Measurements from ENCODE around the gene TMEM272. TPM values are rescaled to one million over a fixed set of nuclear protein-coding genes. Genes with fewer than 3 reads are reported as not detected.

TMEM272 gene
- total RNA-seq, 2 donors from 2014 or later: not detected

DNA sequence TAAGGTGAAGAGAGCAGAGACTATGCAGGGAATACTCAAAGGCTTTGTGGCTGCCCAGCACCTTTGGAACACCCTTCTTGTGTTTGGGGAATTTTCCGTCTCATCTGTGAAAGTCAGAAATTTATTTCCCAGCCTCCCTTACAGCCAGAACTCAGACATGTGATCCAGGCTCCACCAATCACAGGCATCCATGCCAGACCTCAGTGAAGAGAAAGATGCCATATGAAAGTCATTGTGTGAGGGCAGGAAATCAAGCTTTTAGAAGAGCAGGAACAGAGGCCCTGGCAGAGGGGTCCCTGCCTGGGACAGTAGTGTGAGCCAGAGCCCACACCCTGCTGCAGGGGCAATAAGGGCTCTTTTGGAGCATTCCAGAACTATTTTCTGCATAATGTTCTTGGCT lies 28.9 kb upstream of the TMEM272 start:
- H3K27me3 ChIP-seq: no peaks in the 10 kb centered on the region
- intact Hi-C loops (cut with DNase I): no loop called here
- ATAC-seq: no peak
- H3K27ac ChIP-seq: no peak overlapping the region
- TF ChIP-seq, protein P1, sequence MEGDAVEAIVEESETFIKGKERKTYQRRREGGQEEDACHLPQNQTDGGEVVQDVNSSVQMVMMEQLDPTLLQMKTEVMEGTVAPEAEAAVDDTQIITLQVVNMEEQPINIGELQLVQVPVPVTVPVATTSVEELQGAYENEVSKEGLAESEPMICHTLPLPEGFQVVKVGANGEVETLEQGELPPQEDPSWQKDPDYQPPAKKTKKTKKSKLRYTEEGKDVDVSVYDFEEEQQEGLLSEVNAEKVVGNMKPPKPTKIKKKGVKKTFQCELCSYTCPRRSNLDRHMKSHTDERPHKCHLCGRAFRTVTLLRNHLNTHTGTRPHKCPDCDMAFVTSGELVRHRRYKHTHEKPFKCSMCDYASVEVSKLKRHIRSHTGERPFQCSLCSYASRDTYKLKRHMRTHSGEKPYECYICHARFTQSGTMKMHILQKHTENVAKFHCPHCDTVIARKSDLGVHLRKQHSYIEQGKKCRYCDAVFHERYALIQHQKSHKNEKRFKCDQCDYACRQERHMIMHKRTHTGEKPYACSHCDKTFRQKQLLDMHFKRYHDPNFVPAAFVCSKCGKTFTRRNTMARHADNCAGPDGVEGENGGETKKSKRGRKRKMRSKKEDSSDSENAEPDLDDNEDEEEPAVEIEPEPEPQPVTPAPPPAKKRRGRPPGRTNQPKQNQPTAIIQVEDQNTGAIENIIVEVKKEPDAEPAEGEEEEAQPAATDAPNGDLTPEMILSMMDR (IDR thresholded peaks at IDR 0.05): no peak
- TF ChIP-seq POLR2A (IDR thresholded peaks at IDR 0.05): no peak
- no peaks in the 10 kb centered on the region for H3K36me3 ChIP-seq (replicated peaks in 1 of 2; ENCODE audit: insufficient read depth in 1 of 2, low read depth in 2 of 2)
- no peaks in the 10 kb centered on the region for H3K9me3 ChIP-seq
- H3K4me3 ChIP-seq: no peak overlapping the region
- no peaks in the 10 kb centered on the region for H3K4me1 ChIP-seq
- no peak for DNase-seq
- WGBS, 2 donors: 88 to 100% methylated on average over 1 of the region's 1 CpG

DNA sequence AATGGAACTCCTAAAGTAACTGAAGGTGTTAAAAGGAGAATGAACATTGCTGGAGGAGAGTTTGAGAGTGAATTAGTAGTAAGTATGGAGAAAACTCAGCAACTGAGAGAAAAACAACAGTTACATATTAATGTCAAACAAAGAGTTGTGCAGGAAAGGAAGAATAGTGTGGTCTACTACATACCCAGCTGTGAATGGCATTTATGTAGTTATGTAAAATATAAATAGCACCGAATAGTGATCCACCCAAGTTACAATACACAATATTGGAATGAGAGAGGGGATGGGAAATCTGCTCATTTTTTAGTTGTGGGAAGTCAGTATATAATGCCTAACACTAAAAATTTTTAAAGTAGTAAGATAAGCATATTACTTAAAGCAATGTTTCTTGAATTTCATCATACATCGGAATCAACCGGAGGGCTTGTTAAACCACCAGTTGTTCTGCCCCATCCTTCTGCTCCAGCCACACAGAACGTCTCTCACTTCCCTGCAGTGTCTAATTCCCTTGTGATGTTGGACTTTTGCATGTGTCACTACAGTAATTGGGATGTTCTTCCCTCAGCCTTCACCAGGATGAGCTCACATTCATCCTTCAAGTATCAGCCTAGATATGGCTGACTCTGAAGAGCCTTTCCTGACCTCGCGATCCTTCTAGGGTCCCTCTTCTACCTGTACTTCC lies 28.3 kb upstream of the TMEM272 start:
- intact Hi-C loops (cut with DNase I): no loop called here
- TF ChIP-seq, protein P1 (IDR thresholded peaks at IDR 0.05): no peak
- no peak for TF ChIP-seq POLR2A (IDR thresholded peaks at IDR 0.05)
- Histone ChIP-seq H3K4me3 (no peak overlapping the region), H3K27me3 (no peaks in the 10 kb centered on the region), H3K27ac (no peak overlapping the region), H3K36me3 (replicated peaks in 1 of 2; ENCODE audit: insufficient read depth in 1 of 2, low read depth in 2 of 2) (no peaks in the 10 kb centered on the region), H3K4me1 (no peaks in the 10 kb centered on the region), H3K9me3 (no peaks in the 10 kb centered on the region)
- ATAC-seq (no peak), DNase-seq (no peak)
- WGBS, 2 donors: 87 to 92% methylated on average over 6 of the region's 6 CpGs

DNA sequence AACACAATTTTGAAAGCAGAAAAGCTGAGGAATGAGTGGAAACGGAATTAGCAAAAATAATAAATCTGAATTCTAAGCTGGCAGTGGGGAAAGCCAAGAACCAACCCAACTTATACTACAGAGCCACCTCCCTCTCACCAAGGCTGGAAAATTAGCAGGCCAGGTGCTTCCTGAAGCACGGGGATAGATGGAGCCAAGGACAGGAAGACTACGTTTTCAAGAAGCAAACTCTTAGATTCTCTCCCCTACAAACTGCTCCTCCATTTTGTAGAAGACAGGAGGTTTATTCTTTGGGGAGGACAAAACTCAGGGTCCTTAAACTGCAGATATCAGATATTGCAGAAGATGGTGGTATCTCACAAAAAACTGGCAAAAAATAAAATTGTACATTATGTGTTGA lies 25.6 kb upstream of the TMEM272 start:
- TF ChIP-seq POLR2A (IDR thresholded peaks at IDR 0.05): no peak
- TF ChIP-seq, protein P1 (IDR thresholded peaks at IDR 0.05): no peak
- WGBS, 2 donors: 68 to 83% methylated on average over 3 of the region's 3 CpGs
- DNase-seq: no peak

DNA sequence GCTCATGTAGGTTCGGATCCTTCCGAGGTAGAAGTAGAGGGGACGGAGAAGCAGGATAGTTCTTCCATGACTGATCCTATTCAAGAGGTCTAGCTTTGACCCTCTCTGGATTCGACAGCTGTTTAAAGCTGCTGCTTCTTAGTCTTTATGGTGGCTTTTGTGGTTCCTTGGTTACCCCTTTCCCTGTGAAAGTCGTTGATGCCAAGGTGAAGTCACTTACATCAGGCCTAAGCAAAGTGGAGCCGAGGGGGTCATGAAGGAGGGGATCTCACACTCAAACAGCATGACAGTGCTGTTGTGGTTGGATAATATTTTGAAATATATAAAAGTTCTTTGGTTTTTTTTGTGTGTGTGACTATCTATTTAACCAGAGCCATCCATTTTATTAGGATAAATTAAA lies 24.9 kb upstream of the TMEM272 start:
- TF ChIP-seq POLR2A (IDR thresholded peaks at IDR 0.05): no peak
- TF ChIP-seq, protein P1 (IDR thresholded peaks at IDR 0.05): no peak
- Histone ChIP-seq H3K4me3 (no peak overlapping the region), H3K9me3 (no peaks in the 10 kb centered on the region), H3K27ac (no peak overlapping the region), H3K4me1 (no peaks in the 10 kb centered on the region), H3K27me3 (no peaks in the 10 kb centered on the region), H3K36me3 (replicated peaks in 1 of 2; ENCODE audit: insufficient read depth in 1 of 2, low read depth in 2 of 2) (no peaks in the 10 kb centered on the region)
- DNase-seq: no peak
- intact Hi-C loops (cut with DNase I): no loop called here
- ATAC-seq: no peak
- 79 to 88% methylated on average over 6 of the region's 6 CpGs for WGBS, 2 donors

More for the DNA sequence above, 25.6 kb upstream of the TMEM272 start:
- intact Hi-C loops (cut with DNase I): no loop called here
- H3K36me3 ChIP-seq (replicated peaks in 1 of 2; ENCODE audit: insufficient read depth in 1 of 2, low read depth in 2 of 2): no peaks in the 10 kb centered on the region
- no peak for ATAC-seq
- no peak overlapping the region for H3K4me3 ChIP-seq
- no peaks in the 10 kb centered on the region for H3K9me3 ChIP-seq
- no peak overlapping the region for H3K27ac ChIP-seq
- H3K4me1 ChIP-seq: no peaks in the 10 kb centered on the region
- H3K27me3 ChIP-seq: no peaks in the 10 kb centered on the region

DNA sequence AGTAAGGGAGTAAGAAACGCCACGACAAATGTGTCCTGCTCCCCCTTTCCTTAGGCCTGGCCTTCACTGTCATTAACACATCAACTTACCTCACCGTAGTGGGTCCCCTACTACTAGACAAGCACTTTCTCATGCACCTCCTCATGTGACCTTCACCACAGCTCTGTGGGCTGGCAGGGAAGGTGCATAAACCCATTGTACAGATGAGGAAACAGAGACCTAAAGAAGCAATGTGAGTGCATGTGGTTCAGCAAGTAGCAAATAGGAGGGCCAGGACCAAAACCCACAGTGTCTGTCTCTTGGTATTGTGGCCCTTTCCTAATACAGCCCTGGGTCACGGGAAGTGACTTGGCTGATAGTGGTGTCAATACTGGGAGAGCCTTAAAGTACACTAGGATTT lies 22.1 kb upstream of the TMEM272 start:
- no peaks in the 10 kb centered on the region for H3K4me1 ChIP-seq

More for the DNA sequence above, 22.1 kb upstream of the TMEM272 start:
- H3K36me3 ChIP-seq (replicated peaks in 1 of 2; ENCODE audit: insufficient read depth in 1 of 2, low read depth in 2 of 2): no peaks in the 10 kb centered on the region
- no peaks in the 10 kb centered on the region for H3K9me3 ChIP-seq
- H3K27ac ChIP-seq: no peak overlapping the region
- H3K4me3 ChIP-seq: no peak overlapping the region
- no peaks in the 10 kb centered on the region for H3K27me3 ChIP-seq
- 86 to 88% methylated on average over 4 of the region's 4 CpGs for WGBS, 2 donors
- DNase-seq (no peak), ATAC-seq (no peak)
- TF ChIP-seq POLR2A (IDR thresholded peaks at IDR 0.05): no peak
- TF ChIP-seq, protein P1 (IDR thresholded peaks at IDR 0.05): no peak
- intact Hi-C loops (cut with DNase I): no loop called here
